ENCODE data around the gene EIF5A2. TPM values are rescaled to one million over a fixed set of nuclear protein-coding genes. Genes with fewer than 3 reads are reported as not detected.

The EIF5A2 gene
- total and polyA plus RNA-seq, 2 donors (not counting 1 experiment from before 2014, with no cell fraction given) = 1.7 to 4.1 TPM

GRCh38 chr3:170953736-170954135 lies 45.3 kb upstream of the EIF5A2 start:
- intact Hi-C loops (cut with micrococcal nuclease) = no loop called here
- no peak for DNase-seq
- ChIA-PET POLR2A (no interaction called here), CTCF (no interaction called here)
- no peak overlapping the region for H3K4me3 ChIP-seq (ENCODE audit: control extremely low read depth in 1 of 5, extremely low read depth in 1 of 5, insufficient read depth in 1 of 5, low read depth in 2 of 5, low read length in 4 of 5)
- H3K4me1 ChIP-seq (ENCODE audit: control insufficient read depth in 2 of 2, insufficient read depth in 2 of 2, low read length in 2 of 2) = no peaks in the 10 kb centered on the region
- Mint-ChIP-seq H3K27me3 (peaks cover 16% of the 10 kb centered on the region), H3K9me3 (ENCODE audit: insufficient read depth) (no peaks in the 10 kb centered on the region), H3K4me3 (no peak overlapping the region), H3K4me1 (no peaks in the 10 kb centered on the region), H3K27ac (no peak overlapping the region)
- no peak for TF ChIP-seq CTCF (IDR thresholded peaks at IDR 0.05)
- no peak for TF ChIP-seq EZH2 (IDR thresholded peaks at IDR 0.05; ENCODE audit: borderline replicate concordance, insufficient read depth, low read depth, low read length, poor library complexity, severe bottlenecking)
- no peak overlapping the region for H3K4me2 ChIP-seq (replicated peaks; ENCODE audit: low read depth, low read length, poor library complexity, severe bottlenecking)
- H3K9me3 ChIP-seq (ENCODE audit: control extremely low read depth in 1 of 3, control insufficient read depth in 2 of 3, insufficient read depth in 1 of 3, low read length in 2 of 3) = no peaks in the 10 kb centered on the region
- H3K79me2 ChIP-seq (ENCODE audit: control insufficient read depth, insufficient read depth, low read length) = no peaks in the 10 kb centered on the region
- H3K36me3 ChIP-seq (replicated peaks in 1 of 2; ENCODE audit: control extremely low read depth in 1 of 2, control insufficient read depth in 1 of 2, extremely low read depth in 1 of 2, insufficient read depth in 2 of 2, low read length in 1 of 2) = no peaks in the 10 kb centered on the region
- no peaks in the 10 kb centered on the region for H4K20me1 ChIP-seq (ENCODE audit: control insufficient read depth, insufficient read depth, low read length, poor library complexity, severe bottlenecking)
- ATAC-seq (ENCODE audit: low read depth) = no peak
- no peak overlapping the region for H3K27ac ChIP-seq (ENCODE audit: low read length in 2 of 2)
- no peak overlapping the region for H3K9ac ChIP-seq (ENCODE audit: low read length)
- H2AFZ ChIP-seq (ENCODE audit: insufficient read depth, low read depth, low read length, poor library complexity, severe bottlenecking) = no peak overlapping the region
- H3K27me3 ChIP-seq (replicated peaks in 1 of 4; ENCODE audit: control extremely low read depth in 1 of 4, control insufficient read depth in 3 of 4, insufficient read depth in 4 of 4, low read length in 3 of 4) = no peaks in the 10 kb centered on the region
- 88% methylated on average over 7 of the region's 12 CpGs for WGBS (ENCODE audit: insufficient coverage)

- H3K4me3 ChIP-seq (ENCODE audit: control extremely low read depth in 1 of 5, extremely low read depth in 1 of 5, insufficient read depth in 1 of 5, low read depth in 2 of 5, low read length in 4 of 5) = no peak overlapping the region
- H3K9me3 ChIP-seq (ENCODE audit: control extremely low read depth in 1 of 3, control insufficient read depth in 2 of 3, insufficient read depth in 1 of 3, low read length in 2 of 3) = no peaks in the 10 kb centered on the region
- ATAC-seq (ENCODE audit: low read depth) (no peak), DNase-seq (no peak)
- no peak for TF ChIP-seq EZH2 (IDR thresholded peaks at IDR 0.05; ENCODE audit: borderline replicate concordance, insufficient read depth, low read depth, low read length, poor library complexity, severe bottlenecking)
- TF ChIP-seq CTCF (IDR thresholded peaks at IDR 0.05) = no peak
- no peak overlapping the region for H3K27ac Mint-ChIP-seq
- H3K27me3 ChIP-seq (replicated peaks in 1 of 4; ENCODE audit: control extremely low read depth in 1 of 4, control insufficient read depth in 3 of 4, insufficient read depth in 4 of 4, low read length in 3 of 4) = no peaks in the 10 kb centered on the region
- no peak overlapping the region for H2AFZ ChIP-seq (ENCODE audit: insufficient read depth, low read depth, low read length, poor library complexity, severe bottlenecking)
- CTCF ChIA-PET = no interaction called here
- H3K27me3 Mint-ChIP-seq = peaks cover 20% of the 10 kb centered on the region
- 91% methylated on average over 12 of the region's 13 CpGs for WGBS (ENCODE audit: insufficient coverage)
- POLR2A ChIA-PET = no interaction called here
- no peaks in the 10 kb centered on the region for H4K20me1 ChIP-seq (ENCODE audit: control insufficient read depth, insufficient read depth, low read length, poor library complexity, severe bottlenecking)
- no peaks in the 10 kb centered on the region for H3K4me1 Mint-ChIP-seq
- no peak overlapping the region for H3K27ac ChIP-seq (ENCODE audit: low read length in 2 of 2)
- no peaks in the 10 kb centered on the region for H3K9me3 Mint-ChIP-seq (ENCODE audit: insufficient read depth)
- intact Hi-C loops (cut with micrococcal nuclease) = no loop called here
- H3K9ac ChIP-seq (ENCODE audit: low read length) = no peak overlapping the region
- H3K4me2 ChIP-seq (replicated peaks; ENCODE audit: low read depth, low read length, poor library complexity, severe bottlenecking) = no peak overlapping the region
- H3K79me2 ChIP-seq (ENCODE audit: control insufficient read depth, insufficient read depth, low read length) = no peaks in the 10 kb centered on the region
- H3K4me1 ChIP-seq (ENCODE audit: control insufficient read depth in 2 of 2, insufficient read depth in 2 of 2, low read length in 2 of 2) = no peaks in the 10 kb centered on the region
- no peaks in the 10 kb centered on the region for H3K36me3 ChIP-seq (replicated peaks in 1 of 2; ENCODE audit: control extremely low read depth in 1 of 2, control insufficient read depth in 1 of 2, extremely low read depth in 1 of 2, insufficient read depth in 2 of 2, low read length in 1 of 2)
- H3K4me3 Mint-ChIP-seq = no peak overlapping the region
Measured at GRCh38 chr3:170953229-170953628, 44.8 kb upstream of the EIF5A2 start.
